ENCODE data around the gene MSI2.

MSI2 gene

GRCh38 chr17:57639381-57639780, 383.1 kb downstream of the MSI2 start:
- Histone ChIP-seq H3K27ac (ENCODE audit: low read depth, low read length, poor library complexity, severe bottlenecking) (no peak overlapping the region), H4K20me1 (ENCODE audit: insufficient read depth, low read length) (no peaks in the 10 kb centered on the region), H3F3A (ENCODE audit: insufficient read depth, low read length) (no peaks in the 10 kb centered on the region), H3K4me3 (ENCODE audit: low read depth, low read length, poor library complexity, severe bottlenecking) (no peak overlapping the region), H3K36me3 (ENCODE audit: insufficient read depth, low read length) (peaks cover 79% of the 10 kb centered on the region), H3K9me2 (ENCODE audit: low read depth, low read length) (no peaks in the 10 kb centered on the region), H2AFZ (ENCODE audit: low read length) (no peak overlapping the region), H3K4me1 (ENCODE audit: insufficient read depth, low read length, severe bottlenecking) (peaks cover 31% of the 10 kb centered on the region), H3K4me2 (ENCODE audit: low read length) (no peak overlapping the region), H3K9me3 (ENCODE audit: low read length) (no peaks in the 10 kb centered on the region), H3K9ac (ENCODE audit: low read length) (no peak overlapping the region), H3K27me3 (ENCODE audit: insufficient read depth, low read length) (no peaks in the 10 kb centered on the region), H3K79me2 (ENCODE audit: insufficient read depth, low read length) (no peaks in the 10 kb centered on the region)
- no peak for TF ChIP-seq EZH2 (IDR thresholded peaks at IDR 0.05; ENCODE audit: borderline replicate concordance, low read length)
- TF ChIP-seq CTCF (IDR thresholded peaks at IDR 0.05; ENCODE audit: low read length): no peak

- no peaks in the 10 kb centered on the region for H4K20me1 ChIP-seq (ENCODE audit: insufficient read depth, low read length)
- no peak overlapping the region for H2AFZ ChIP-seq (ENCODE audit: low read length)
- H3K9me2 ChIP-seq (ENCODE audit: low read depth, low read length): no peaks in the 10 kb centered on the region
- no peaks in the 10 kb centered on the region for H3K79me2 ChIP-seq (ENCODE audit: insufficient read depth, low read length)
- no peak overlapping the region for H3K9ac ChIP-seq (ENCODE audit: low read length)
- H3K4me3 ChIP-seq (ENCODE audit: low read depth, low read length, poor library complexity, severe bottlenecking): no peak overlapping the region
- H3K9me3 ChIP-seq (ENCODE audit: low read length): no peaks in the 10 kb centered on the region
- no peaks in the 10 kb centered on the region for H3K27me3 ChIP-seq (ENCODE audit: insufficient read depth, low read length)
- H3F3A ChIP-seq (ENCODE audit: insufficient read depth, low read length): no peaks in the 10 kb centered on the region
- no peak overlapping the region for H3K27ac ChIP-seq (ENCODE audit: low read depth, low read length, poor library complexity, severe bottlenecking)
- peaks cover 79% of the 10 kb centered on the region for H3K36me3 ChIP-seq (ENCODE audit: insufficient read depth, low read length)
- no peak overlapping the region for H3K4me2 ChIP-seq (ENCODE audit: low read length)
- H3K4me1 ChIP-seq (ENCODE audit: insufficient read depth, low read length, severe bottlenecking): peaks cover 26% of the 10 kb centered on the region
- TF ChIP-seq EZH2 (IDR thresholded peaks at IDR 0.05; ENCODE audit: borderline replicate concordance, low read length): no peak
- TF ChIP-seq CTCF (IDR thresholded peaks at IDR 0.05; ENCODE audit: low read length): no peak
Observed at GRCh38 chr17:57640079-57640478, 383.8 kb downstream of the MSI2 start.

GRCh38 chr17:57641761-57642160, 385.4 kb downstream of the MSI2 start:
- Histone ChIP-seq H3K4me2 (ENCODE audit: low read length) (no peak overlapping the region), H3K79me2 (ENCODE audit: insufficient read depth, low read length) (no peaks in the 10 kb centered on the region), H4K20me1 (ENCODE audit: insufficient read depth, low read length) (no peaks in the 10 kb centered on the region), H3F3A (ENCODE audit: insufficient read depth, low read length) (no peaks in the 10 kb centered on the region), H3K9me3 (ENCODE audit: low read length) (no peaks in the 10 kb centered on the region), H3K9me2 (ENCODE audit: low read depth, low read length) (no peaks in the 10 kb centered on the region), H2AFZ (ENCODE audit: low read length) (no peak overlapping the region), H3K27me3 (ENCODE audit: insufficient read depth, low read length) (no peaks in the 10 kb centered on the region), H3K4me1 (ENCODE audit: insufficient read depth, low read length, severe bottlenecking) (peaks cover 9% of the 10 kb centered on the region), H3K4me3 (ENCODE audit: low read depth, low read length, poor library complexity, severe bottlenecking) (no peak overlapping the region), H3K36me3 (ENCODE audit: insufficient read depth, low read length) (peaks cover 88% of the 10 kb centered on the region), H3K27ac (ENCODE audit: low read depth, low read length, poor library complexity, severe bottlenecking) (no peak overlapping the region), H3K9ac (ENCODE audit: low read length) (no peak overlapping the region)
- no peak for TF ChIP-seq CTCF (IDR thresholded peaks at IDR 0.05; ENCODE audit: low read length)
- no peak for TF ChIP-seq EZH2 (IDR thresholded peaks at IDR 0.05; ENCODE audit: borderline replicate concordance, low read length)
